Stomach (tissue), 4 donors: Measurements from ENCODE around the gene EEA1.

Source experiments
- CTCF ChIP-seq, 7 experiments: fragments of 450-650 bp in 4 of 7; fragments of 200-600 bp in 3 of 7; sonication (generic) in 3 of 7; IDR thresholded peaks; one replicate each; pipeline ENCODE4 v1.5.1; 2016 to 2019; ENCODE audit warnings: antibody characterized with exemption in 7 of 7, control low read depth in 2 of 7, mild to moderate bottlenecking in 1 of 7
- EP300 ChIP-seq: sonication (generic); formaldehyde crosslinking; IDR thresholded peaks from one replicate; pipeline ENCODE4 v1.6.1; 2017; ENCODE audit warnings: antibody characterized with exemption

- TF ChIP-seq CTCF (IDR thresholded peaks at IDR 0.05), result no peak
- TF ChIP-seq EP300, result no peak
These were observed 16.6 kb upstream of the EEA1 start for GRCh38 chr12:92945659-92946220.
